PC-3 (cell line): ENCODE measurements around the gene DUSP28. TPM values are rescaled to one million over a fixed set of nuclear protein-coding genes. Genes with fewer than 3 reads are reported as not detected.

Experiments
- ATAC-seq: fragments of 200-7000 bp; cut with Tn5 transposase; 2 replicates; pipeline ENCODE4 v1.9.1; 2020; ENCODE audit warnings: mild to moderate bottlenecking, moderate library complexity
- BruUV-seq: library from RNA; stranded (reverse); fragments of 400-500 nt; replicated peaks from 2 replicates; lab custom pipeline; 2021; lab: Mats Ljungman, UMichigan
- CTCF ChIA-PET: fragments of 300-600 bp; sonication (Branson Sonifier 250); formaldehyde crosslinking; loops from one replicate; lab custom pipeline; 2022; ENCODE audit warnings: antibody characterized with exemption; lab: Charles Lee
- POLR2A ChIA-PET: fragments of 300-600 bp; sonication (Branson Sonifier 250); formaldehyde crosslinking; loops from one replicate; lab custom pipeline; 2022; ENCODE audit warnings: antibody characterized with exemption; ENCODE audit not compliant: unreplicated experiment; lab: Charles Lee
- DNase-seq: peaks from one replicate; pipeline ENCODE4 v3.0.0-alpha.2; 2015
- H2AFZ ChIP-seq: fragments of 300-600 bp; sonication (generic); 2 replicates; pipeline ENCODE4 v1.6.0; 2016; ENCODE audit warnings: antibody characterized with exemption, low read length
- H3F3A ChIP-seq: fragments of 300-600 bp; sonication (generic); one replicate; pipeline ENCODE4 v1.6.0; 2017; ENCODE audit warnings: antibody characterized with exemption, low read length, control low read depth, mild to moderate bottlenecking; ENCODE audit not compliant: unreplicated experiment
- H3K27ac ChIP-seq: fragments of 300-600 bp; sonication (generic); 2 replicates; pipeline ENCODE4 v1.5.1; 2016; ENCODE audit warnings: mild to moderate bottlenecking, low read length
- H3K27me3 ChIP-seq: fragments of 300-600 bp; sonication (generic); 2 replicates; pipeline ENCODE4 v1.6.1; 2016; ENCODE audit warnings: low read length, mixed read lengths
- H3K36me3 ChIP-seq: fragments of 300-600 bp; sonication (generic); 2 replicates; pipeline ENCODE4 v1.6.1; 2016; ENCODE audit warnings: low read depth, mixed run types, low read length, mixed read lengths
- H3K4me1 ChIP-seq: fragments of 300-600 bp; sonication (generic); 2 replicates; pipeline ENCODE4 v1.5.1; 2016; ENCODE audit warnings: low read length; ENCODE audit not compliant: insufficient read depth
- H3K4me2 ChIP-seq: fragments of 300-600 bp; sonication (generic); 2 replicates; pipeline ENCODE4 v1.6.0; 2016; ENCODE audit warnings: low read length
- H3K4me3 ChIP-seq: fragments of 300-600 bp; sonication (generic); 2 replicates; pipeline ENCODE4 v1.5.1; 2016; ENCODE audit warnings: mild to moderate bottlenecking, low read length, mixed read lengths
- H3K79me2 ChIP-seq: fragments of 300-600 bp; sonication (generic); 2 replicates; pipeline ENCODE4 v1.6.1; 2017; ENCODE audit warnings: low read length, mixed read lengths
- H3K9ac ChIP-seq: fragments of 300-600 bp; sonication (generic); 2 replicates; pipeline ENCODE4 v1.6.0; 2016; ENCODE audit warnings: mild to moderate bottlenecking, low read length
- H3K9me2 ChIP-seq: fragments of 300-600 bp; sonication (generic); replicated peaks from 2 replicates; pipeline ENCODE4 v1.6.1; 2016; ENCODE audit warnings: mixed run types, low read length, mixed read lengths
- H3K9me3 ChIP-seq: fragments of 300-600 bp; sonication (generic); 2 replicates; pipeline ENCODE4 v1.6.1; 2016; ENCODE audit warnings: low read length, mixed read lengths
- H4K20me1 ChIP-seq: fragments of 300-600 bp; sonication (generic); 2 replicates; pipeline ENCODE4 v1.6.1; 2016; ENCODE audit warnings: low read length, mixed read lengths
- EZH2 ChIP-seq: fragments of 300-600 bp; sonication (generic); IDR thresholded peaks from one replicate; pipeline ENCODE4 v1.6.1; 2017; ENCODE audit warnings: antibody characterized with exemption, mild to moderate bottlenecking, low read length; ENCODE audit not compliant: unreplicated experiment
- EZH2phosphoT487 ChIP-seq: fragments of 300-600 bp; sonication (generic); IDR thresholded peaks from 2 replicates; pipeline ENCODE4 v1.6.1; 2018; ENCODE audit warnings: mild to moderate bottlenecking, antibody characterized with exemption, low read length, borderline replicate concordance
- intact Hi-C: fragments of 100-400 bp; cut with micrococcal nuclease; formaldehyde crosslinking; loops from 2 replicates; pipeline ENCODE4 v1.9.0; 2023
- total RNA-seq: library from RNA; depleted of rRNA; stranded (reverse); fragments of >200 nt; gene quantifications from 2 replicates; pipeline ENCODE4 v1.2.3, GENCODE V29; 2014
- TF ChIP-seq, protein P1 (sequence below): fragments of 300-600 bp; sonication (generic); conservative IDR thresholded peaks from 2 replicates; pipeline ENCODE4 v1.5.1; 2017; ENCODE audit warnings: antibody characterized with exemption, low read depth, mild to moderate bottlenecking, low read length

DUSP28 gene
- total RNA-seq, 1 experiment from 2014 or later = 8.3 TPM

DNA sequence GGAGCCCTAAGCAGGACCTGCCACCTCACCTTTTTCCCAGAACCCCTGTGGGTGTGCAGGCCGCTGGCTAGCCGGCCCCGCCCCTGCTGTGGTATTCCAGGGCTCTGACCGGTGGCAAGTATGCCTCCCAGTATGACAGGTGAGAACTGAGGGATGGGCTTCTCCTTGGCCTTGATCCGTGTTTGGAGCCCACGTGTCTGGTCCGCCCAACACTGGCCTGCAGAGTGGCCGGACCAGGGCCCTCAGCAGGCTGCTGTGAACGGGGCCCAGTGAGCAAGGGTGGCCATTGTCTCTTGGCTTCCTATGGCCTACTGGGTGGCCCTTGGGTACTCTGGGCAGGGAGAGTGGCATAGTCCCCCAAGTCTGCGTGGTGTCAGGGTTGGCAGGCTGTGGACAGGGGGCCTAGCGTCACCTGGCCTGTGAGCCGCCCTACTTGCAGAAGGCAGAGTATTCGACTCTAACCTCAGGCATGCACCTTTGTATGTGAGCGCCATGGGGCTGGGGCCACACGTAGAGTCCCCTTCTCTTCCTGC lies 9.9 kb downstream of the DUSP28 start:
- DNase-seq (no peak), ATAC-seq (no peak)
- TF ChIP-seq, protein P1, sequence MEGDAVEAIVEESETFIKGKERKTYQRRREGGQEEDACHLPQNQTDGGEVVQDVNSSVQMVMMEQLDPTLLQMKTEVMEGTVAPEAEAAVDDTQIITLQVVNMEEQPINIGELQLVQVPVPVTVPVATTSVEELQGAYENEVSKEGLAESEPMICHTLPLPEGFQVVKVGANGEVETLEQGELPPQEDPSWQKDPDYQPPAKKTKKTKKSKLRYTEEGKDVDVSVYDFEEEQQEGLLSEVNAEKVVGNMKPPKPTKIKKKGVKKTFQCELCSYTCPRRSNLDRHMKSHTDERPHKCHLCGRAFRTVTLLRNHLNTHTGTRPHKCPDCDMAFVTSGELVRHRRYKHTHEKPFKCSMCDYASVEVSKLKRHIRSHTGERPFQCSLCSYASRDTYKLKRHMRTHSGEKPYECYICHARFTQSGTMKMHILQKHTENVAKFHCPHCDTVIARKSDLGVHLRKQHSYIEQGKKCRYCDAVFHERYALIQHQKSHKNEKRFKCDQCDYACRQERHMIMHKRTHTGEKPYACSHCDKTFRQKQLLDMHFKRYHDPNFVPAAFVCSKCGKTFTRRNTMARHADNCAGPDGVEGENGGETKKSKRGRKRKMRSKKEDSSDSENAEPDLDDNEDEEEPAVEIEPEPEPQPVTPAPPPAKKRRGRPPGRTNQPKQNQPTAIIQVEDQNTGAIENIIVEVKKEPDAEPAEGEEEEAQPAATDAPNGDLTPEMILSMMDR = no peak
- TF ChIP-seq EZH2 = no peak
- TF ChIP-seq EZH2phosphoT487 = no peak
- H3K27me3 ChIP-seq = no peaks in the 10 kb centered on the region
- H3K4me1 ChIP-seq = peaks cover 37% of the 10 kb centered on the region
- H3K4me3 ChIP-seq = peak overlapping the region; percentile 78
- H4K20me1 ChIP-seq = no peaks in the 10 kb centered on the region
- H3K79me2 ChIP-seq = peaks cover 26% of the 10 kb centered on the region
- no peak overlapping the region for H3K9ac ChIP-seq
- H3K27ac ChIP-seq = no peak overlapping the region
- H3F3A ChIP-seq = no peaks in the 10 kb centered on the region
- CTCF ChIA-PET = no interaction called here
- no peak overlapping the region for H2AFZ ChIP-seq
- BruUV-seq = no TSS peak
- H3K4me2 ChIP-seq = peak overlapping the region; percentile 93
- no peaks in the 10 kb centered on the region for H3K9me3 ChIP-seq
- no peaks in the 10 kb centered on the region for H3K9me2 ChIP-seq
- no peaks in the 10 kb centered on the region for H3K36me3 ChIP-seq
- POLR2A ChIA-PET = no interaction called here
- intact Hi-C loops = no loop called here

DNA sequence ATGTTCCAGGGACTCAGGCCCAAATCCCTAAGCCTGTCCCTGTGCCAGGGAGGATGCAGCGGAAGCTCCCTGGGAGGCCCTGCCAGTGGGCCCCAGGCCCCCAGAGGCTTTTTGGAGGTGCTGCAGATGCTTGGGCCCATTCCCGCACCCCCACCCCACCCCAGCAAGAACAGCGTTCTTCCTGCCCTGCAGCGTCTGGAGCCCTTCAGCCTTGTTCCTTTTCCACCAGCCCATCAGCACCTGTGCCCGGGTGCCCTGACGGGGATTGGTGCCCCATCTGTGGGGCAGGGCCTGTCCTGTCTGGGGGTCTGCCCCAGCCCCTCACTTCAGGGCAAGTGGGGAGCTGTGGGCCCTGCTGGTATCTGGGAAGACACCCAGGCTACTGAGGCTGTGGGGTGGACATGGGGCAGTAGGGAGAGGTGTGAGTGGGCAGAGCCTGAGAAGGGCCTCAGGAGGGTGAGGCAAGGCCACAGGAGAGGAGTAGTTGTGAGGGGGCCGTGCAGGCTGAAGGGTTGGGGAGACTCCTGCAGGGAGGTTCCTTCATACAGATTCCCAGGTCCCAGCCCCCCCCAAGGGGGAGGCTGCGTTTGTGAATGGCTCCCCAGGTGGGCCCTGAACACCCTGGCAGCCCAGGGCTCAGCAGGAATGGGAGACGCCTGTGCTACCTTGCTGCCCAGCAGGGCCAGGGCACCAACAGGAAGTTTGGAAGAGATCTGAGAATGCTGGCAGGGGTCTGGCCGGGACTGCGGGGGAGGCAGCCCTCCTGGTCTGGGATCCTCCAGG lies 10.6 kb downstream of the DUSP28 start:
- no peaks in the 10 kb centered on the region for H4K20me1 ChIP-seq
- no peaks in the 10 kb centered on the region for H3K9me3 ChIP-seq
- H3K4me2 ChIP-seq = no peak overlapping the region
- H3K9me2 ChIP-seq = no peaks in the 10 kb centered on the region
- H3F3A ChIP-seq = no peaks in the 10 kb centered on the region
- intact Hi-C loops = no loop called here
- H3K27ac ChIP-seq = no peak overlapping the region
- H3K4me1 ChIP-seq = peaks cover 31% of the 10 kb centered on the region
- TF ChIP-seq EZH2 = no peak
- TF ChIP-seq EZH2phosphoT487 = no peak
- TF ChIP-seq, protein P1 = no peak
- no peak overlapping the region for H3K9ac ChIP-seq
- no peak overlapping the region for H2AFZ ChIP-seq
- ChIA-PET POLR2A (no interaction called here), CTCF (no interaction called here)
- DNase-seq (no peak), ATAC-seq (no peak)
- H3K4me3 ChIP-seq = no peak overlapping the region
- peaks cover 26% of the 10 kb centered on the region for H3K79me2 ChIP-seq
- no peaks in the 10 kb centered on the region for H3K36me3 ChIP-seq
- no peaks in the 10 kb centered on the region for H3K27me3 ChIP-seq
- no TSS peak for BruUV-seq

DNA sequence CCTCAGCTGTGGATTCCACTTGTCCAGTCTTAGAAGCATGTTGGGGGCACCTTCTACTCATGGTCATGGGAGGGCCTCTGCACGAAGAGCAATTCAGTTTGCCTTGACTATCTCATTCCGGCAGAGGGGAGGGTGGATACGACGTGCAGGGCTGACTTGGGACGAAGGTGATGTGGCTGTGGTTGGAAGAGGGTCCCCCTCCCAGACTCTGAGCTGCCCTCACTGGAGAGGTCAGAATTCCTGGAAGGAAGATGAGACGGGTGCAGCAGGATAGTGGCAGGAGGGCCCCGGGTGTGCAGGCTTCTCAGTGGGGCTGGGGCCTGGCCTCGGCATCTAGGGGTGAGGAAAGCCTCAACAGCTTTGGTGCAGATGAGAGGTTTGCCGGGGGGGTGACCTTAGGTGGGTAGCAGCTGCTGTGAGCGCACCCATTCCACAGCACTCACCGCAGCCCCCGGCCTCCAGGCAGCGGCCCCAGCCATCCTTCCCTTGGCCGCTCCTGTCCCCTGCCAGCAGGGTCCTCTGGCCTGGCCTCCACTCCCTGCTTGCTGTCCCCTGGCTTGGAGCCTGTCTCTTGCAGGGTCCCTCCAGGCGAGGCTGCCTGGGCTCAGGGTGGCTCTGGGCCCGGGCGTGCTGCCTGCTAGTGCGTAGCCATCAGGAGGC lies 11.3 kb downstream of the DUSP28 start:
- ChIA-PET CTCF (no interaction called here), POLR2A (no interaction called here)
- H3K4me3 ChIP-seq = no peak overlapping the region
- no peak overlapping the region for H3K9ac ChIP-seq
- no peak overlapping the region for H3K27ac ChIP-seq
- no peak overlapping the region for H3K4me2 ChIP-seq
- H3K79me2 ChIP-seq = peaks cover 26% of the 10 kb centered on the region
- H3K9me2 ChIP-seq = no peaks in the 10 kb centered on the region
- no peak for DNase-seq
- H2AFZ ChIP-seq = no peak overlapping the region
- no peaks in the 10 kb centered on the region for H3K9me3 ChIP-seq
- no TSS peak for BruUV-seq
- peaks cover 25% of the 10 kb centered on the region for H3K4me1 ChIP-seq
- no peaks in the 10 kb centered on the region for H3F3A ChIP-seq
- H3K36me3 ChIP-seq = no peaks in the 10 kb centered on the region
- no peak for ATAC-seq
- TF ChIP-seq EZH2 (no peak), EZH2phosphoT487 (no peak)
- TF ChIP-seq, protein P1 = no peak
- no peaks in the 10 kb centered on the region for H4K20me1 ChIP-seq
- H3K27me3 ChIP-seq = no peaks in the 10 kb centered on the region
- intact Hi-C loops = no loop called here
